GM21723 (cell line): ENCODE results near the gene RNF227.

Source experiments
- ATAC-seq: cut with Tn5 transposase; IDR thresholded peaks from one replicate; pipeline ENCODE4 v1.9.1; 2021; ENCODE audit warnings: mild to moderate bottlenecking, moderate library complexity; ENCODE audit not compliant: unreplicated experiment

Gene RNF227

DNA sequence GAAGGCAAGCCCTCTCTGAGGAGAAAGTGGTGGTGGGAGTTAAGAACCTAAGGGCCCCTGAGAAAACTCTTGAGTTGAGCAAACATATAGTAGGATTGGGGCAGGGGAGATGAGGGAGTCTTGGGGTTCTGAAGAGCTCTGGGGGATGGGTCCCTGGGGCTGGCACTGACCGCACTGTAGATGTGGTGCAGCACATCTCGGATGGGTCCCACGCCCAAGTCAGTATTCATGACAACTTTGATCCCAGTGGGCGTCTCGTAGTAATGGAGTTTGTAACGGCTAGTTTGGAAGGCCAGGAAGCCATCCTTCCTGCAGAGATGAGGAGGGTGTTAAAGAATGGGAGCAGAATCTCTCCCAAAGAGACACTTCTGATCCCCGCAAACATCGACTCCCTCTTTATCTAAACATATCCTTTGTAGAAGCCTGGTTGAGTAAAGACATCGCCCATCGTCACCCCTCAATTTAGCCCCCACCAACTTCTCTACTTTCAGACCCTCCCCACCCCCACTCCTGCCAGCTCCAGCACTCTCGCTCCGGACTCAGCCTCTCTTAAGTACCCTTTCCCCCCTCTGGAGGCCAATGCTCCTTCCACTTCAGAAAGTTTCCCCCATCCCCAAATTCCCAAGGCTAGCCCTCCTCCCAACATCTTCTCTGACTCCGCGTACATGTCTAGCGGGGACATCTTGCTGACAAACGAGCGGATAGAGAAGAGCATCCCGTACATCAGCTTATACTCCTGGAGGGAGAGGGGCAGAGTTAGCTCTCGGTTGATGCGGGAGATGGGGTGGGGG is 14.9 kb upstream of the RNF227 start:
- ATAC-seq, result no peak

DNA sequence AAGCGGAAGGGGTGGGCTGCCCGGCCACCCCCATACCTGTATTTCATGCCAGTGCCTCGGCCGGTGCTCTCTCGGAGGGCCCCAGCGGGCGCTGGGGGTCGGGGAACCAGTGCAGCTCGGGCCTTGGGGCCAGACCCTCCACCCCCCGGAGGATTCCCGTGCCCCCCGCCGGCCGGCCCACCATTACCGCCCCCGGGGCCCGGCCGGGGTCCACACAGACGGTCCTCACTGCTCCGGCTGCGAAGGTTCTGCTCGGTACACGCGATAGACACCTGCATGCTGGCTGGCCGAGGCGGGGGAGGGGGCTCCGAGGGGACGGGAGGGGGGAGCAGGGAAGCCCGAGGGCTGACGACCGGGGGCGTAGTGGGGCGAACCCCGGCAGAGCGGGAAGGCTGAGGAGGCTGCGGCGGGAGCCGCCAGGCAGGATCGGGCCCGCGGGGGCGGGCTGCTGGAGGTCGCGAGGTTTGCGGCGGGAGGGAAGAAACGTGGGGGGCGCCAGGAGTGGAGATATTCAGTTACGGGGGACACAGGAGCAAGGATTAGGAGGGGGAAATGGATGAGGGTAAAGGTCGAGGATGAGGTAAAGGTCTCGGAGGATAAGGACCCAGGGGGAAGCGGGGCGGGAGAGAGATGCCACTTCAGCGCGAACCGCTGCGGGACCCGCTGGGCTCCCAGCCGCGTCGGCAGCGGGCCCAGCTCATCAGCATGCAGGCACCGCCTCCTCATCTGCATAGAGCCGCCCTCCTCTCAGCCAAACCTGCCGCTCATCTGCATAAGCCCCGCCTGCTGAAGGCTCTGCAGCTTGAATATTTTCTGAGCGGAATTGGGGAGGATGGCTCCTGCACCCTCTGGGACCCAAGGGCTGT is 13.3 kb upstream of the RNF227 start, which contains the start of gene KCNAB3:
Gene KCNAB3 (minus strand): TSS at position 699 of the 866 bp plus-strand sequence. CDS start 421 bp downstream, at position 278.
- ATAC-seq, result no peak

DNA sequence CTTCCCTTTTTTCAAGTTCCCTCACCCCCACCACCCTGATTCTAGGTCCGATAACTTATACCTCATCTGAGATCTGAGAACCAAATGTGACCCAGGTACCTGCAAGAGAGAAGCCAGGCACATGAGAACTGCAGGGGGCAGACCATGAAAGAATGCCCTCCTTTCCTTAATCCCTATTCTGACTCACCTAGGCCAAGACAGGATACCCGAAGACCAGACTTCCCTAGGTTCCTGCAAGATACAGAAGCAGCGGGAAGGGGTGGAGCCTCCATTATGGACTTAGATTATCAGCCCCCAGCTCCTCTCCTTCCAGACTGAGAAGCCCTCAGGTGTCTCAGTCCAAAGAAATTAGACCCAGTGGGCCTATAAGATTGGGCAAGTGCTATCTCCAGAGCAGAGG is 11.5 kb upstream of the RNF227 start:
- no peak for ATAC-seq

DNA sequence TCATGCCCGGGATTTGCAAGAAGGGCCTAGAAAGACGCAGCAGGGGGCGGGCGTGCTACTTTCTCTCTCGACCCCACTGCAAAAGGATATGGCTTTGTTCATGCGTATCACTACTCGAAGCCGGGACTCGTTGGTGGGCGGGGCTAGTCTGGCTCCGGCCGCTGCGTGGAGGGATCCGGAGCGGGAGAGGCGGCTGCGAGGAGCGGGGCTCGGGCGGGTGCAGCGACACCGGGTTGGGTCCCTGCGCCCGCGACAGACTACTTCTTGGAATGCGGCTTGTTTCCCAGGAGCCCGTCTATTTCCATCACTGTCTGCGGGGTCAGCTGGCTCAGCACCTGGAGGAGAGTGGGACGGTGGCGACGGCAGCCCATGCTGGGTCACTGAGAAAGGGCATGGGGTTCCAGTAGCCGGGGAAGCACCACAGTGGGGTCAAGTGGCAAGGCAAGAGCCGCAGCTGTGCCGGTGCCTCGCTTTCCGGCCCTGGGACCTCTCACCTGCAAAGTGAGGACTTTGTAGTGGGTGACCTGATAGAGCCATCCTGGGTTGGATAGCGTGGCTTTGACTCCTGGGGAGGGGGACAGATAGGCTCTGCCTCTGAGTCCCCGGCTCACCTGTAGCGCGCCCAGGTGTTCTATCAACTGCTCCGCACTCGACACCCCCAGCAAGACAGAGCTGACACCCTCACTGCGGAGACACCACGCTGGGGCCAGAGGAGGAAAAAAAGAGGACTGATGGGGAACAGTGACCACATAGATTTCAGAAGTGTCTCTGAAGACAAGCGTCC is 6.9 kb upstream of the RNF227 start:
- ATAC-seq, result no peak

DNA sequence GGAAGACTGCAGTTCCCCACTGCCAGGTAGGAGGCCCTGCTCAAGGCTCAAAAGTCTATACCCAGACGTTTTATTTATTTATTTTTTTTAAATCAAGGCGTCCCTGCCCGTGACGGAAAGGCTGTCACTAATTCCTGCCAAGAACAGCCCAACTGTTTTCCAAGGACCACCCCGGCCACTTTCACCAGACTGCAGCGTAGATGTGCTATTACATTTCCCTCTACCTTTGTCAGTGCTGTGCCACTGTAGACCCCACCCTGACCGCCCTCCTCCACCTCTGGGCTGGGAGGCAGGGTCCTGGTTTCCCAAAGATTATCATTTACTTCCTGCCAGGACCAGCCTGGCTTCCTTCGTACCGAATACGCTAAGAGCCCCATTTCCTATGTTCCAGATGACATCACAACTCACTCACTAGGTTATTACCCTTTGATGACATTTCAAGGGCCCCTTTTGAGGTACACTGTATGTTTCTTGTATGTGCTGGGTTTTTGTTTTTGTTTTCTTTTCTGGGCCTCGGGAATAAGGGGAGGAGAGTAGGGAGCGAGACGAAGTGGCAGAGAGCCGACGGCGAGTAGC is 6.3 kb upstream of the RNF227 start:
- ATAC-seq, result no peak

DNA sequence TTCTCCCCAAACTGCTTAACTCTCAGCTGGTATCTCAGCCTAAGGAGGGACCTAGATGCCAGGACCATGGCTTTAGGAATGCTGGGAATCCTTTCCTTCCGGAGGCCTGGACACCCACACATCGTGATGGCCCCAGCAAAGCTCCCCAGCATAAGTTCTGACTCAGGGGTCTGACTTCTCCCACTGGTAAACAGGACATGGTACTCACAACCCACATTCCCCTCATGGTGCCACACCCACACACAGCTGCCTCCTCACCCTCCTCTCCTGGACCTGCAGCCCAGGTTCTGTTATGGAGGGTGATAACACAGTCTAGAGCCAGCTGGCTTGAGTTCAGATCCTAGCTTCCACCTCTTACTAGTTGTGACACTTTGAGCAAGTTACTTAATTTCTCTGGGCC is 719 bp upstream of the RNF227 start:
- no peak for ATAC-seq

DNA sequence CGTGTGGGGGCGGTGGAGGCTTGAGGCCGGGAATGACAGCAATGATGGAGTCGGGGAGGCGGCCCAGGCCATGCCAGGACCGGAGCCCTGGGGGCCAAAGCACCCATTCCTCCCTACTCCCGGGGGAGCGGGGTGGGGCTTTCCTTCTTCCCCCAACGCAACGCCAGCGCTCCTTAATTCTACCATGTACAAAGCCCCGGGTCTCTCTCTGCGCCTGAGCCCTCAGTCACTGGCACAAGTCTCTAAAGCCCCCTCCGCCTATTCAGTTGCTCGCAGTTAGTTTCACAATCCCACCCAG is 245 bp upstream of the RNF227 start:
- ATAC-seq, result no peak

DNA sequence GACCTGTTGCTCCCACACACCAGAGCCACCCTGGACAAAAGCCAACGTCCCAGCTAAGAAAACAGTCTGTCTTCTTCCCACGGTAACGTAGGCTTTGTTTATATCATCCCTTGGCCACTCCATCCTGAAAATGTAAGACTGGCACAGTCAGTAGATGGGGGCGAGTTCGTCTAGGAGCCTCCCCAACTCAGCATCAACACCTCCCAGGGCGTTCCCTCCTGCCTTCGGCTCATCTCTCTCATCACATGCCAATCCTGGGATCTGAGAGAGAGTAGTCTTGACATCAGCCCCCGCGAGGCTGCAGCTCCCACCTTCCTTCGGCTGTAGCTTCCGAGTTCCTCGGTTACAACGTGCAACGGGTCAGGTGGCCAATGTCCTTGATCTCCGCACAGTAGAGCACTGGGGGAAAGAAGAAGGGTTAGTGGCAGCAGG is 894 bp downstream of the RNF227 start:
- no peak for ATAC-seq

DNA sequence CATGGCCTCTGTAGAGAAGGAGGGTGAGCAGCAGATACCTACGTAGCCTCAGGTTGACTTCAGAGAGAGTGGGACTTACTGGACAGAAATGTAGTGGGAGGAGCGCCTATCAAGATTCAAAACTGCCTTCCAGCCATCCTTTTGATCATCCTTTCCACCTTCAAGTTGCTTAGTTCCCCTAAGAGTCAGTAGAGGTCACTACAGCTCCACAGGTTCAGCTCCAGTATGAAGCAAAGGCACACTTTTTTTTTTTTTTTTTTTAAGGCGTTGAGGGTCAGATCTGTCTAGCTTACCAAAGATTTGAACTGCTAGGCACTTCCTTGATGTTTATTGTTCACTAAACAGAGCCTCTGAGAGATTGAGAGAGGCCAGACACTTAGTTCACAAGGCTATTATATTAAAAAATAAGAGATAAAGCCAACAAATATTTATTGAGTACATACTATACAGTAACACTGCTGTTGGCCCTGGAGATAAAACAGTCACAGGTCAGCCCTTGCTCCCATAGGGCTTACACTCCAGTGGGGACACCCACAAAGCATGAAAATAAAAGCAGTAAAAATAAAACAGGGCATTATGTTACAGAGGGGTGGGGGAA is 3.1 kb downstream of the RNF227 start:
- ATAC-seq, result no peak

DNA sequence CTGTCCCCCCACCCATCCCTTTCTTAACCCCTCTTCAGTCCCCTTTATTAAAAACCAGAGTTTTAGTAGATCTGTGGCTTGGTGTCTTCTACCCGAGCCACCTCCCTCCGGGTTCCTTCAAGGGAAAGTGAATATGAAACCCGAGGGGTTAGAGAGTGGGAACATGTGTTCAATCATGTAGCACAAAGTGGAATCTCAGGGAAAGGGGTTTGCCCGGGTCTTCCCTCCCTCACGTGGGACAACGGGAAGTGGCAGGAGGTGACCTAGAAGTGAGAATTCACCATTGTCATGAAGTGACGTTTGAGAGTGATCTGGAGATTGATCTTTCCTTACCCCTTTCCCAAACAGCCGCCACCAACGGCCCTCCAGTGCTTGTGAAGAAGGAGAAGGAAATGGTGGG is 5.0 kb downstream of the RNF227 start:
- no peak for ATAC-seq

DNA sequence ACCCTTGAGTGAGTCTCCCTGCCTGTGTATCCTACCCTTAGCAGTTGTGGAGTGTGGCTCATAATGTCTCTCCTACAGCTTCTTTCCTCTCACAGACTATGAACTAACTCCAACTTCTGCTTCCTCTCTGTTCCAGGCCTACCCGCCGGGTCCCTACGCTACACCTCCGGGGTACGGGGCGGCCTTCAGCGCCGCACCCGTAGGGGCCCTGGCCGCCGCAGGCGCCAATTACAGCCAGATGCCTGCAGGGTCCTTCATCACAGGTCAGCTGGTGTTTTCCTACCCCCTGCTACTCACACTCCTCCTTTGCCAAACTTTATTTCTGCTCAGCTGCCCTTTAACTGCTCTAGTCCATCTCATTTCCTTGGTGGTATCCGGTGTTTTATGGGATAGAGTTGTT is 5.4 kb downstream of the RNF227 start:
- no peak for ATAC-seq

DNA sequence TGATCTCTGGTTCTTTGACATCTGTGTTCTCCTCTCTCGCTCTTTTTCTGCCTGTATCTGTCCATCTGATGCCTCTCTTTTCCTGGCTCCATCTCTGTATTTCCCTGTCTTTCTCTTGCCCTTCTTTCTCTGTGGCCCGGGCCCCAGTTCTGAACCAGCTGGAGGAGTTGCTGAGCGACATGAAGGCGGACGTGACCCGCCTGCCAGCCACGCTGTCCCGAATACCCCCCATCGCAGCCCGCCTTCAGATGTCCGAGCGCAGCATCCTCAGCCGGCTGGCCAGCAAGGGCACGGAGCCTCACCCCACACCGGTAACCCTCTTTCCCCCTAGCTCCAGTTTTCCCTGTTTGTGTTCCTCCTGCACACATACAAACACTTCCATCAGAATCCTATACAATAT is 5.8 kb downstream of the RNF227 start:
- no peak for ATAC-seq

DNA sequence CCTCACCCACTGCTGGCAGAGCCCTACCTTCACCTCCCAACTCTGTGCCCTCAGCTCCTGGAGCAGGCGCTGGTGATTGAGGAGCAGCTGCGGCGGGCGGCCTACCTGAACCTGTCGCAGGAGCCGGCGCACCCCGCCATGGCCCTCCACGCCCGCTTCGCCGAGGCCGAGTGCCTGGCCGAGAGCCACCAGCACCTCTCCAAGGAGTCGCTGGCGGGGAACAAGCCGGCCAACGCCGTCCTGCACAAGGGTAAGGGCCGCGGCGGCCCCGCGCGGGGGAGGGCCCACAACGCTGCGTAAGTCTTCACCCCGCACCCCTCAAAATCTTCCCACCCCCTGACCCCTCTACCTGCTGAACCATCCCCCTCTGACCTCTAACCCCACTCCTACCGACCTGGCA is 7.0 kb downstream of the RNF227 start:
- no peak for ATAC-seq

DNA sequence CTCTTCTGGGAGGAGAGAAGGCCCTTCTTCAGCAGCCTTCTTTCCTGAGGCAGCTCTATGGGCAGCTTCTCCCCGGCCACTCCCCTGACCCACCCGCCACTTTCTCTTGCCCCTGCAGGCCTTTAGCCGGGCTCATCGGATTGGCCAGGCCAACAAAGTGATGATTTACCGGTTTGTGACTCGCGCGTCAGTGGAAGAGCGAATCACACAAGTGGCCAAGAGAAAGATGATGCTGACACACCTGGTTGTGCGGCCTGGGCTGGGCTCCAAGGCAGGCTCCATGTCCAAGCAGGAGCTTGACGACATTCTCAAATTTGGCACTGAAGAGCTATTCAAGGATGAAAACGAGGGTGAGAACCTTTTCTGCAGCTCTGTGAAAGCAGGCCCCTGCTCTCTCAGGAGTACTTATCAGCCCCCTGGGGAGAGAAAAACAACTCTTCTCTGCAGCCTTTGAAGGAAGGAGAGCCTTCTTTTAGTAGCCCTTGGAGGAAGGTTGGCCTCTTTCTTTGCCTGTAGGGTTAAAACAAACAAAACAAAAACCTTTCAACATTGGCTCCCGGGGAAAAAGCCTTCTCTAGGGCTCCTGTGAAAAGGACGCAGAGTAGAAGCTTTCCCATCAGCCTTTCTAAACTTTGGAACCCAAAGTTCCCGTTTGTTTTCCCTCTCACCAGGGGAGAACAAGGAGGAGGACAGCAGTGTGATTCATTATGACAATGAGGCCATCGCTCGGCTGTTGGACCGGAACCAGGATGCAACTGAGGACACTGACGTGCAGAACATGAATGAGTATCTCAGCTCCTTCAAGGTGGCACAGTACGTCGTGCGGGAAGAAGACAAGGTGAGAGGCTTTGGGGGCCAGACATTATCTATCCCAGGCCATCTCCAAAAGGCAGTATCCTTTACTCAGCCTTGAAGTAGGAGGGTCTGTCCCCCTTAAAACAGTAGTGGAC is 12.7 kb downstream of the RNF227 start:
- ATAC-seq, result no peak

DNA sequence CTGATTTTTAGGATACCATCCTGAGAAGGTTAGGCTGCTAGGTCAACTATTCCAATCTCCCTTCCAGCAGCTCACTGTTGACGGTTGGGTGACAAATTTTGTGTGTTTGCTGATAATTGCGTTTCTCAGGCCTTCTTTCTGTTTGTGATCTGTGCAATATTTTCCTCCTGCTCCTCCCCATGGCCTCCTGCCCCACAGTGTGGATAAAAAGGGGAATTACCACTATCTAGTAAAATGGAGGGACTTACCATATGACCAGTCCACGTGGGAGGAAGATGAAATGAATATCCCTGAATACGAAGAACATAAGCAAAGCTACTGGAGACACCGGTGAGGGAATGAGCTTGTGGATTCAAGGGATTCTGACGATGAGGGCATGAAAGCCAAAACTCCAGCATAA is 18.3 kb downstream of the RNF227 start:
- ATAC-seq, result no peak

DNA sequence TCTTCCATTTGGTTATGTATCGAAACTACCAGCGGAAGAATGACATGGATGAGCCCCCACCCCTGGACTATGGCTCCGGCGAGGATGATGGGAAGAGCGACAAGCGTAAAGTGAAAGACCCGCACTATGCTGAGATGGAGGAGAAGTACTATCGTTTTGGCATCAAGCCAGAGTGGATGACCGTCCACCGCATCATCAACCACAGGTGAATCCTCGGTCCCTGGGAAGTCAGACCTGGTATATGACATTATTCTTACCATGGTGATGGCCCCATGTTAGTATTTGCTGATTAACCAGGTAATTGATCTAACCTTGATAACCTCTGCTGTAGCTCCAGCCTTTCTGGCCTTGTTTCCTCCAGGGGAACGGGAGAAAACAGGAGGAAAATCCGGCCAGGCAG is 19.0 kb downstream of the RNF227 start:
- no peak for ATAC-seq

DNA sequence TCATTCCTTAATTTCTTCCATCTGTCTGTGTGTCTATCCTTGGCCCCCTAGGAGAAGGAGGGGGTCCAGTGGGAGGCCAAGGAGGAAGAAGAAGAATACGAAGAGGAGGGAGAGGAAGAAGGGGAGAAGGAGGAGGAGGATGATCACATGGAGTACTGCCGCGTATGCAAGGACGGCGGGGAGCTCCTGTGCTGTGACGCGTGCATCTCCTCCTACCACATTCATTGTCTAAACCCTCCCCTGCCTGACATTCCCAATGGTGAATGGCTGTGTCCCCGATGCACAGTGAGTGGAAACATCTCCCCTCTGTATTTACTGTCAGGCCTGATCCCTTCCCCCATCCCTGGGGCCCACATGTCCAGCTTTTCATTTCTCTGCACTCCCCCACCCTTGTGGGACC is 21.2 kb downstream of the RNF227 start:
- ATAC-seq, result no peak

DNA sequence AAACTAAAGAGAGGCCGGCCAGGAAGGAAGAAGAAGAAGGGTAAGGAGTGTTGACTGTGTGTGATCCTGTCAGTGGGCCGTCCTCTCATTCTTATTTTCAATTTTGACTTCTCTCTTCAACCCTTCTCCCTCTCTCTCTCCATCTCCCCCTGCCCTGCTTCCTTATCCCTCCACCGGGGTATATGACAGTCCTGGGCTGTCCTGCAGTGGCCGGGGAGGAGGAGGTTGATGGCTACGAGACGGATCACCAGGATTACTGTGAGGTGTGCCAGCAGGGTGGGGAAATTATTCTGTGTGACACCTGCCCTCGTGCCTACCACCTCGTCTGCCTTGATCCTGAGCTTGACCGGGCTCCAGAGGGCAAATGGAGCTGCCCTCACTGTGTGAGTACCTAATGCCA is 21.9 kb downstream of the RNF227 start:
- ATAC-seq, result no peak

DNA sequence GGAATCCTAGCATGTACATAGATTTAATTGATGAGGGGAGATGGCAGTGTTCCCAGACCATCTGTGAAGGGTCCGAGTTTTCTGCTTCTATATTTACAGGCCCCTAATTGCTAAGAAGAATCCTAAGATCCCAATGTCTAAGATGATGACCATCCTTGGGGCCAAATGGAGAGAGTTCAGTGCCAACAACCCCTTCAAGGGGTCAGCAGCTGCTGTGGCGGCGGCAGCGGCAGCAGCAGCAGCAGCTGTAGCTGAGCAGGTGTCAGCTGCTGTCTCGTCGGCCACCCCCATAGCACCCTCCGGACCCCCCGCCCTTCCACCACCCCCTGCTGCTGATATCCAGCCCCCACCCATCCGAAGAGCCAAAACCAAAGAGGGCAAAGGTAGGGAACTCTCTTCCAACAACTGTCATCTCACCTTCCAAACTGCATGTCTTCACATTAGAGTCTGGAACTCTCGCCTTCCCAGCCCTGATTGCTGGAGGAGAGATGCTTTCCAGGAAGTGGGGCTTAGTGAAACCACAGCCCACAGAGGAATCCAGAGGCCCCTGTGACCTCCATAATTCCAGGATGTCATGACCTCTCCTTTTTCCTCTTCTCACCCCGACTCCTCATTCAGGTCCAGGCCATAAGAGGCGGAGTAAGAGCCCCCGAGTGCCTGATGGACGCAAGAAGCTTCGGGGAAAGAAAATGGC is 22.8 kb downstream of the RNF227 start:
- ATAC-seq, result no peak
